Measurements from ENCODE around the gene SH3BP4. TPM values are rescaled to one million over a fixed set of nuclear protein-coding genes. Genes with fewer than 3 reads are reported as not detected.

The SH3BP4 gene
- total RNA-seq, 1 donor from 2014 or later = 53.4 TPM

- Mint-ChIP-seq H3K27me3 (ENCODE audit: insufficient read depth, low read depth) (peaks cover 3% of the 10 kb centered on the region), H3K27ac (no peak overlapping the region), H3K36me3 (peaks cover 31% of the 10 kb centered on the region), H3K4me3 (no peak overlapping the region), H3K9me3 (peaks cover 3% of the 10 kb centered on the region), H3K4me1 (peaks cover 29% of the 10 kb centered on the region)
- H4K20me1 ChIP-seq (ENCODE audit: low read depth) = peaks cover 41% of the 10 kb centered on the region
- DNase-seq (ENCODE audit: low spot score) = no peak
- H3K4me2 ChIP-seq = no peak overlapping the region
- no peaks in the 10 kb centered on the region for H3K9me3 ChIP-seq (ENCODE audit: low read depth)
- no peak overlapping the region for H3K4me3 ChIP-seq
- H3F3A ChIP-seq (ENCODE audit: low read depth) = no peaks in the 10 kb centered on the region
- no peaks in the 10 kb centered on the region for H3K27me3 ChIP-seq
- no peak for TF ChIP-seq EZH2 (IDR thresholded peaks at IDR 0.05)
- TF ChIP-seq EZH2phosphoT487 (IDR thresholded peaks at IDR 0.05) = no peak
- TF ChIP-seq CTCF (IDR thresholded peaks at IDR 0.05) = no peak
- H3K4me1 ChIP-seq = peaks cover 12% of the 10 kb centered on the region
- no peak overlapping the region for H3K27ac ChIP-seq
- no peak overlapping the region for H2AFZ ChIP-seq (replicated peaks)
- no peak overlapping the region for H3K9ac ChIP-seq
- no peaks in the 10 kb centered on the region for H3K36me3 ChIP-seq
- H3K79me2 ChIP-seq (ENCODE audit: low read depth) = peaks cover 99% of the 10 kb centered on the region
These were observed 69.9 kb downstream of the SH3BP4 start for GRCh38 chr2:235021752-235022151.

- peak; percentile 16 for DNase-seq (ENCODE audit: low spot score)
- Mint-ChIP-seq H3K36me3 (peaks cover 38% of the 10 kb centered on the region), H3K27me3 (ENCODE audit: insufficient read depth, low read depth) (peaks cover 10% of the 10 kb centered on the region), H3K4me1 (peaks cover 33% of the 10 kb centered on the region), H3K27ac (no peak overlapping the region), H3K9me3 (peaks cover 18% of the 10 kb centered on the region), H3K4me3 (no peak overlapping the region)
- Histone ChIP-seq H4K20me1 (ENCODE audit: low read depth) (peaks cover 46% of the 10 kb centered on the region), H3K27me3 (no peaks in the 10 kb centered on the region), H2AFZ (replicated peaks) (no peak overlapping the region), H3K9ac (no peak overlapping the region), H3K4me1 (peaks cover 12% of the 10 kb centered on the region), H3K79me2 (ENCODE audit: low read depth) (peaks cover 100% of the 10 kb centered on the region), H3K9me3 (ENCODE audit: low read depth) (no peaks in the 10 kb centered on the region), H3F3A (ENCODE audit: low read depth) (no peaks in the 10 kb centered on the region), H3K4me3 (no peak overlapping the region), H3K36me3 (no peaks in the 10 kb centered on the region), H3K27ac (no peak overlapping the region), H3K4me2 (no peak overlapping the region)
- TF ChIP-seq CTCF (IDR thresholded peaks at IDR 0.05) (no peak), EZH2 (IDR thresholded peaks at IDR 0.05) (no peak), EZH2phosphoT487 (IDR thresholded peaks at IDR 0.05) (no peak)
These were observed 72.5 kb downstream of the SH3BP4 start for GRCh38 chr2:235024191-235024860.

GRCh38 chr2:235024931-235025773, 73.3 kb downstream of the SH3BP4 start:
- Histone ChIP-seq H3K27ac (no peak overlapping the region), H3K36me3 (no peaks in the 10 kb centered on the region), H3K9me3 (ENCODE audit: low read depth) (no peaks in the 10 kb centered on the region), H3K79me2 (ENCODE audit: low read depth) (peaks cover 100% of the 10 kb centered on the region), H3K4me1 (peaks cover 12% of the 10 kb centered on the region), H4K20me1 (ENCODE audit: low read depth) (peaks cover 52% of the 10 kb centered on the region), H3K4me2 (no peak overlapping the region), H2AFZ (replicated peaks) (no peak overlapping the region), H3F3A (ENCODE audit: low read depth) (no peaks in the 10 kb centered on the region), H3K4me3 (no peak overlapping the region), H3K27me3 (no peaks in the 10 kb centered on the region), H3K9ac (no peak overlapping the region)
- Mint-ChIP-seq H3K4me3 (peak overlapping the region; percentile 19), H3K9me3 (peaks cover 20% of the 10 kb centered on the region), H3K27ac (peak overlapping the region; percentile 83), H3K4me1 (peaks cover 38% of the 10 kb centered on the region), H3K27me3 (ENCODE audit: insufficient read depth, low read depth) (peaks cover 10% of the 10 kb centered on the region), H3K36me3 (peaks cover 44% of the 10 kb centered on the region)
- DNase-seq (ENCODE audit: low spot score) = no peak
- TF ChIP-seq EZH2 (IDR thresholded peaks at IDR 0.05) (no peak), CTCF (IDR thresholded peaks at IDR 0.05) (no peak), EZH2phosphoT487 (IDR thresholded peaks at IDR 0.05) (no peak)

Data from neural progenitor cell (in vitro differentiated cells).